NCI-H446 treated with DMSO at 0.1 percent for 48 hours (cell line): ENCODE measurements around the gene EPS8L2.

Experiments used
- DNase-seq: peaks from one replicate; lab custom pipeline; 2025; lab: John Stamatoyannopoulos, UW

Gene EPS8L2

DNA sequence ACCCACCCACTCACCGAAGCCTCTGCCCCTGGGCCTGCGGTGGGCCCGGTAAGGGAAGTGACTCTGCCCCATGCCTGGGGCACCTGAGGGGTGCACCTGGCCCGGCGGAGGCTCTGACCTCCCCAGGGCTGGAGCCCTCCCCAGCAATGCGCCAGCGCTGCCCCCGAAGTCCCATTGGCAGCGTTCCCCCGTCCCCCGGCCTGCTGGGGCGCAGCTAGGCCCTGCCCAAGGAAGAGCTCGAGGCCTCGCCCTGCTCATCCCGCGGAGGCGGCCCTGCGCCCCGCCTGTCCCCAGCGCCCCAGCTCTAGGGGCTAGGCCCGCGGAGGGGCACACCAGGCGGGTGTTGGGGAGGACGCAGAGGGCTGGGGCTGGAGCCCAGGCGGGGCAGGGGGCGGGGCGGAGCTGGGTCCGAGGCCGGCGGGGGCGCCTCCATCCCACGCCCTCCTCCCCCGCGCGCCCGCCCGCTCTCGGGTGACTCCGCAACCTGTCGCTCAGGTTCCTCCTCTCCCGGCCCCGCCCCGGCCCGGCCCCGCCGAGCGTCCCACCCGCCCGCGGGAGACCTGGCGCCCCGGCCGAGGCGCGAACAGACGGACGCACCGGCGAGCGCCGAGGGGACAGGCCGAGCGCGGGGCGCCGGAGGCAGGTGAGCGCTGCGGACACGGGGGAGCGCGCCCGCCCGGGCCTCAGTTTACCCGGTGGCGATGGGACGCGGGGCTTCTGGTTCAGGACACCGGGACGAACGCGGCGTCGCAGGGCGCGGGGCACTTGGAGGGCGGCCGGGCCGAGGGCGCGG lies at the start of gene EPS8L2:
EPS8L2 (plus strand) TSS at position 586 of the 793 bp plus-strand sequence. CDS start 3,177 bp downstream, outside the sequence.
- no peak for DNase-seq

GRCh38 chr11:656426-656825 lies 49.6 kb upstream of the EPS8L2 start:
- no peak for DNase-seq

DNA sequence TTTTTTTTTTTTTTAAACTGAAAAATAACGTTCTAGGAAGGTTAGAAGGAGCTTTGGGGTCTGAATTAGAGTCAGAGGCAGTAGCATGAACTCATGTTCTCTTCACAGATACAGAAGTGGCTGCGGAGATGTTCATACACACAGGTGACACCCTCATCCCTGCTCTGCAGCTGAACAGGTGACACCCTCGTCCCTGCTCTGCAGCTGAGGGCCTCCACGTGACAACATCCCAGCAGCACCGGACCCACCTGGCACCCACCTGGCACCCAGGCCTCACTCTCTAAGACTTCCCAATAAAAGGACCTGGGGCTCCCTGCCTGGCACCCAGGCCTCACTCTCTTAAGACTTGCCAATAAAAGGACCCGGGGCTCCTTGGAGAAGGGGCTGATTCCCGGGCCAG lies 49.2 kb upstream of the EPS8L2 start:
- no peak for DNase-seq

DNA sequence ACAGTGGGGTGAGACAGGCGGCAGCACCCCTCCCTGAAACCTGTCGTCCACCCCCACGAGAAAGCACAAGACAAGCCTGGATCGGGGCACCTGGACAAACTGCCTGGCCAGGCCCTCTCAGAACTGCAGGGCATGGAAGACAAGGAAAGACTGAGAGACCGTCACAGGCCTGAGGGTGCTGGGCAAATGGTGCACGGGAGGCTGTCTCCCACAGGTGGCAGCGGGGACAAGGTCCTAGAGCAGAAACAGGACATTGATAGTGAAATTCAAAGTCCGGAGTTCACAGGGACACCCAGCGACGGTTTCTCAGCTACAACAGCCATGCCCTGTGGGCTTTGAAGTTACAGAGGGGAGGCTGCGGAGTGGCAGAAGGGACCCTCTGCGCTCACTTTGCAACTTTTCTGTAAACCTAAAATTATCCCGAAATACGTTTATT lies 48.3 kb upstream of the EPS8L2 start:
- no peak for DNase-seq

- DNase-seq = no peak
These were observed 46.4 kb upstream of the EPS8L2 start for GRCh38 chr11:659532-660085.

DNA sequence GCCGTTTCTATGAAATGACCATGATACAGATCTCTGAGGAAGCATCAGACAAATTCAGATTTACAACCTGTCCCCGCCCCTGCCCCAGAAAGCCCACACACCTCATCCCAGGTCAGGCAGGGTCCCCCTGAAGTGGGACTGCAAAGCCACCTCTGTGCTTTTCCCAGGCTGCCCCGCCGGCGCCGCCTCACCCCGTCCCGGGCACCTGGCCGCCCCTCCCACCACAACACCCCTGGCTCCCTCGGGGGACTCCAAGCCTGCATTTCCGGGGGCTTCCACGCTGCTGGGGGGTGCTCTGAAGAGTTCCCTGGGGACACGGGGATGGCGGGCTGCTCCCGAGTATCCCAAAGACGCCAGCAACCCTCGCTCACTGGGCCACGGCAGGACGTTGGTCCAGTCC lies 45.8 kb upstream of the EPS8L2 start:
- no peak for DNase-seq

GRCh38 chr11:660681-661444 lies 45.2 kb upstream of the EPS8L2 start:
- DNase-seq = no peak

DNA sequence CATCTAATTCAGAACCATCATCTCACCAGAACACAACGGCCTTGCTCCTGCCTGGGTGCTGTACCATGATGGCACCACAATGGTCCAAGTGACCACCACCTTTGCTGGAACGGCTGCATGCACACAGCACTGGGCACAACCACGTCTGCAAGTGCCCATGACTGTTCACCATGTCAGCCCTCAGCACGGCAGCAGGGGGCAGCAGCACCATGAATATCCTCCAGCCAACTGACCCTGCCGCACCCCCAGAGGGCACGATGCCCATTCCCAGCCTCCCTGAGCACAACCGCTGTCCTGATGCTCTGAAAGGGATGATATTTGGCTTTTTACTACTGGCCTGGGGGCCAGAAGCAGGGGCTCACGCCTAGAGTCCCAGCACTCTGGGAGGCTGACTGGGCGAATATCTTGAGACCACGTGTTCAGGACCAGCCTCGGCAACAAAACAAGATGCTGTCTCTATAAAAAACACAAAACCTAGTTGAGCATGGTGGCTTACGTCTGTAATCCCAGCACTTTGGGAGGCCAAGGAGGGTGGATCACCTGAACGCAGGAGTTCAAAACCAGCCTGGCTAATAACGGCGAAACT lies 43.2 kb upstream of the EPS8L2 start:
- DNase-seq = no peak

DNA sequence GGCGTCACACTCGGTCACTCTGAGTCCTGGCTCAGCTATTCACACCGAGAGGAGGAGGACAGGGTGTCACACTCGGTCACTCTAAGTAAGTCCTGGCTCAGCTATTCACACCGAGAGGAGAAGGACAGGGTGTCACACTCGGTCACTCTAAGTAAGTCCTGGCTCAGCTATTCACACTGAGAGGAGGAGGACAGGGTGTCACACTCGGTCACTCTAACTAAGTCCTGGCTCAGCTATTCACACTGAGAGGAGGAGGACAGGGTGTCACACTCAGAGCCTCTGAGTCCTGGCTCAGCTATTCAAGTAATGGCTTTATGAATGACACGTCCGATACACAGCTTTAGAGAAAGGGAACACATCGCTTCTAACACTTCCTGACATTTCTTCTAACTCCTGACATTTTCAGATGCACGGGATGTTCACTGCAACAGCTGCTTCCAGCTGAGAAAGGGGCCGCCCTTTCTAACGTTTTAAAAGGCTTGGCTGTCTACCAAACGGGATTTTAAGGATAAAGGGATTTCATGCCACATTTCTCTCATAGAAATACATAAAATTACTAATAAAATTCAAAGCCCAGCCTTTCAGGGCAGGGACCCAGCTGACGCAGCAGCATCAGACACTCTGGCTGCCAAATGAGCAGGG lies 40.8 kb upstream of the EPS8L2 start:
- DNase-seq = no peak

GRCh38 chr11:665704-666281 lies 40.2 kb upstream of the EPS8L2 start:
- no peak for DNase-seq

DNA sequence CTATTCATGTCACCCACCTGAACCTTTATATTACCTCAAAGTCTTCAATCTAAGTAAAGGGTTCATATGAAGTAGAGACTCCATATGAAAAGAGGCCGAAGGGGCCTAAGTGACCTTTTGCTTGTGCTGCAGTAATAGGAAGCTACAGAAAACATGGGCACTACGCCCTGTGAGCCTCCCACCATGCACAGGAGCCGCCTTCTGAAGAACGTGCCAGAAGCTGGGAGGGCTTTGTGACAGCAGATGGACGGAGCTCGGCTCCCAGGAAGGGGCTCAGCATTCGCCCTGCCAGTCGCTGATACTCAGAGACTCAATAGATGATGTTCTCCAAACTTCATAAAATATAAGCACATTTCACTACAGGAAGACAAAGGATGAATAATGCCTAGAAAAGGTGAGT lies 32.2 kb upstream of the EPS8L2 start:
- DNase-seq = no peak

- no peak for DNase-seq
These were observed 31.6 kb upstream of the EPS8L2 start for GRCh38 chr11:674406-674805.

GRCh38 chr11:678297-678696 lies 27.7 kb upstream of the EPS8L2 start:
- no peak for DNase-seq

DNA sequence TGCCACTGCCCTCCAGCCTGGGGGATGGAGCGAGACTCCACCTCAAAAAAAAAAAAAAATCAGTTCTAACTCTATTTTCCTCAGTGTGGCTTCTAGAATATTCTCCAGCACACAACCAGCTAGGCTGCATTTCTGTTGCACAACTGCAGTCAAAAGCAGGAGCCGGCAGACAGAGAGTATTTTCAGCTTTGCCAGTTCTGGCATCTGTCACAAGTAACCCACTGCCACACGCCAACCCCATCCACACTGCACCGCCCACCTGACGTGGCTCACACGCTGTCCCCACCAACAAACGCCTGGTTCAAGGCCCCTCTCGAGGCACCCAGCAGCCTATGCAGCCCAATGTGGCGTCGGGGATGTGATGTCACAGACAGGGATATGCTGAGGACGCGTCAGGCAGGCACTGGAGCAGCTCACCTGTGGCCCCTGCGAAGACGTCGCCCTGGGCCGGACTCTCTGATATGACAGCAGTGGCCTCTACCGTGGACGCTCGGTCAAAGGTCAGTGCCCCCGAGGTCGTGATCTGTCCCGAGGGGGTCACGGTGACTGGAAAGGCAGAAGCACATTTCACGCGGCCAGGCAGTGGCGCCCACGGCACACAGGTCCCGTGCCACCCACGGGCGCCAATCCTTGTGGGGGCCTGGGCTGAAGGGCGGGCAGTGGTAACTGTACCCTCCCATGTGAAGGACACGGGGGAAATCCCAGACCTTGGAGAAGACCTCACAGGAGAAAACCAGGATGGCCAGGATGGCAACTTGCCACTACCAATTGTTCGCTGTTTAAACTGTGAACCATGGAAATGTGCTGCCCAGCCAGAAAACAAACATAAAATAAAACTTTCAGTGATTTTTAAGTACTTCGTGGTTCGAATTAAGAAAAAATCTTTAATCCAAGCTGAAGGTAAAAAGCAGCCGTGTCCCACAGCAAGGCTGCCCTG lies 26.5 kb upstream of the EPS8L2 start:
- no peak for DNase-seq

- no peak for DNase-seq
These were observed 25.6 kb upstream of the EPS8L2 start for GRCh38 chr11:680476-680875.

GRCh38 chr11:680970-681369 lies 25.1 kb upstream of the EPS8L2 start:
- no peak for DNase-seq

DNA sequence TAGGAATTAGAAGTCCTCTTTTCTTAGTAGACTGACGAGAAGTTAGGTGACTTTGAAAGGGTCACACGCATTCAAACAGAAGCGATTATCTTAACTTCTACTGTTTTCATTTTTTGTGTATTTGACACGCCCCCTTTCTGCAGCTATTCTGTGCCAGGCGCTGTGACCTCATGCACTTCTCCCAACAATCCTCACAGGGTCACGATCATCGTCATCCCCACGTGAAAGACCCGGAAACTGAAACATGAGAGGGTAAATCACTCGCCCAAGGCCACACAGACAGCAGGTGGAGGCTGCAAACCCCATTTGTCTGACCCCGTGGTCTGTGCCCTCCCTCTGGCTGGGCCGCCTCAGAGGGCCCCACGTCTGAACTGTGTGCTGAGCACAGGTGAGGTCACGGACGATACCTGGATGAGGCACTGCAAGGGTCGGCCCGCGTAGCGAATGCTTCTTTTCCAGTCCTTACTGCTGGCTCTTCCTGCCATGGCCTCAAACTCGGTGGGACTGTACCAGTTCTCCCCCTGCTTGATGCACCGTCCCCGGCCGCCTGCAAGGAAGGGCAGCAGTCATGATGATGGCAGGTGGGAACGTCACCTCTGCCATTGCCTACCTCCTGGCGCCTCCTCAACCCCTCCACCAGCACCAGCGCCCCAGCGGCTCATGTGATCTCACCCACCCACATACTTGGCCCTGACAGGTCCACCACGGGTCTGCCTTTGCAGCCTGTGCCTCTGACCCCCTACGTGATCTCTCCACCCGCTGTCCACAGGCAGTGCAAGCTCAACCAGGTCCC lies 19.4 kb upstream of the EPS8L2 start:
- DNase-seq = no peak

GRCh38 chr11:687751-688150 lies 18.3 kb upstream of the EPS8L2 start:
- DNase-seq = no peak

DNA sequence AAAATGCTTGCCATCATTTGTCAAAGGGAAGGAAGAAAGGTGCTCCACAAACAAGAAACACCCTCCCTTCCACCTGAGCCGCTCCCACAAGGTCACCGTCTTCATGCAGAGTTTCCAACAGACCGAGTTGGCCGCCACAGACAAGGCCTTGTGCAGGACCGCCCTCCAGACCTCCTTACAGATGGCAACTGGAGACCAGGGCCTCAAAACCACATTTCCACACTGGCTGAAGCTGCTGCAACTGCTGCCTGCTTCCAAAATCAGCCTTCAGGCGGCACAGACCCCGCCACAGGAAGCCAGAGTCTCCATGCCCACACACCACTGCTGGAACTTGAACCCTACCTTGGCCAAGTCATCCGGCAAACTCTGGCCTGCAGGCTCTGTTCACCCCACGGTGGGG lies 17.4 kb upstream of the EPS8L2 start:
- DNase-seq = no peak

- no peak for DNase-seq
These were observed 16.4 kb upstream of the EPS8L2 start for GRCh38 chr11:689625-690024.
